Subcutaneous abdominal adipose tissue (tissue), 5 donors: ENCODE results near the gene CRMP1.

Experiments
- H3K27ac ChIP-seq: one replicate; pipeline ENCODE4 v1.7.0; 2013; ENCODE audit warnings: low read depth, mild to moderate bottlenecking, inconsistent platforms, low read length, moderate library complexity
- H3K27me3 ChIP-seq, 5 donors: one replicate each; pipeline ENCODE4 v1.7.0; 2013; ENCODE audit warnings: low read length in 5 of 5, inconsistent platforms in 1 of 5; ENCODE audit not compliant: control insufficient read depth in 5 of 5, insufficient read depth in 4 of 5
- H3K36me3 ChIP-seq, 5 donors: one replicate each; pipeline ENCODE4 v1.7.0; 2013; ENCODE audit warnings: low read length in 5 of 5; ENCODE audit not compliant: control insufficient read depth in 5 of 5, insufficient read depth in 5 of 5
- H3K4me1 ChIP-seq, 5 donors: one replicate each; pipeline ENCODE4 v1.7.0; 2013; ENCODE audit warnings: low read length in 5 of 5, mild to moderate bottlenecking in 3 of 5, moderate library complexity in 1 of 5; ENCODE audit not compliant: control insufficient read depth in 5 of 5, insufficient read depth in 5 of 5
- H3K4me3 ChIP-seq, 5 donors: one replicate each; pipeline ENCODE4 v1.7.0; 2013; ENCODE audit warnings: low read length in 5 of 5, low read depth in 1 of 5
- H3K9ac ChIP-seq, 5 donors: one replicate each; pipeline ENCODE4 v1.7.0; 2013; ENCODE audit warnings: low read length in 5 of 5, mild to moderate bottlenecking in 4 of 5, moderate library complexity in 3 of 5
- H3K9me3 ChIP-seq, 5 donors: one replicate each; pipeline ENCODE4 v1.7.0; 2013; ENCODE audit warnings: low read length in 5 of 5; ENCODE audit not compliant: control insufficient read depth in 5 of 5
- donor health status: healthy.
- donor health status: healthy.
- donor health status: healthy.
- donor health status: healthy.
- donor health status: healthy.

The CRMP1 gene

GRCh38 chr4:5921101-5921980, 28.5 kb upstream of the CRMP1 start:
- no peak overlapping the region for H3K27ac ChIP-seq
- H3K4me3 ChIP-seq = no peak overlapping the region
- H3K4me1 ChIP-seq = no peaks in the 10 kb centered on the region
- H3K9me3 ChIP-seq = no peaks in the 10 kb centered on the region
- no peaks in the 10 kb centered on the region for H3K36me3 ChIP-seq
- peaks cover 9 to 40% (median 34%) of the 10 kb centered on the region in 5 donors for H3K27me3 ChIP-seq
- no peak overlapping the region for H3K9ac ChIP-seq

- no peak overlapping the region for H3K4me3 ChIP-seq
- no peak overlapping the region for H3K9ac ChIP-seq
- peaks cover 14 to 41% (median 34%) of the 10 kb centered on the region in 5 donors for H3K27me3 ChIP-seq
- H3K9me3 ChIP-seq = peaks cover 0 to 7% (median 4%) of the 10 kb centered on the region in 5 donors
- no peak overlapping the region for H3K27ac ChIP-seq
- H3K4me1 ChIP-seq = no peaks in the 10 kb centered on the region
- H3K36me3 ChIP-seq = no peaks in the 10 kb centered on the region
These were observed 26.7 kb upstream of the CRMP1 start for GRCh38 chr4:5919571-5919970.

GRCh38 chr4:5919044-5919443, 26.2 kb upstream of the CRMP1 start:
- no peak overlapping the region for H3K27ac ChIP-seq
- H3K4me3 ChIP-seq = no peak overlapping the region
- no peaks in the 10 kb centered on the region for H3K36me3 ChIP-seq
- H3K4me1 ChIP-seq = no peaks in the 10 kb centered on the region
- no peak overlapping the region for H3K9ac ChIP-seq
- peaks cover 14 to 41% (median 34%) of the 10 kb centered on the region in 5 donors for H3K27me3 ChIP-seq
- peaks cover 0 to 7% (median 4%) of the 10 kb centered on the region in 5 donors for H3K9me3 ChIP-seq

GRCh38 chr4:5918331-5918985, 25.6 kb upstream of the CRMP1 start:
- Histone ChIP-seq H3K9me3 (peaks cover 0 to 7% (median 4%) of the 10 kb centered on the region in 5 donors), H3K9ac (no peak overlapping the region), H3K27me3 (peaks cover 14 to 41% (median 34%) of the 10 kb centered on the region in 5 donors), H3K4me1 (no peaks in the 10 kb centered on the region), H3K27ac (no peak overlapping the region), H3K36me3 (no peaks in the 10 kb centered on the region), H3K4me3 (no peak overlapping the region)

- Histone ChIP-seq H3K36me3 (no peaks in the 10 kb centered on the region), H3K9ac (no peak overlapping the region), H3K27me3 (peaks cover 14 to 41% (median 34%) of the 10 kb centered on the region in 5 donors), H3K9me3 (peaks cover 0 to 7% (median 4%) of the 10 kb centered on the region in 5 donors), H3K4me3 (no peak overlapping the region), H3K27ac (no peak overlapping the region), H3K4me1 (no peaks in the 10 kb centered on the region)
These were observed 24.8 kb upstream of the CRMP1 start for GRCh38 chr4:5917672-5918071.

GRCh38 chr4:5916229-5916628, 23.3 kb upstream of the CRMP1 start:
- no peak overlapping the region for H3K9ac ChIP-seq
- H3K27ac ChIP-seq = no peak overlapping the region
- H3K27me3 ChIP-seq = peaks cover 12 to 38% (median 28%) of the 10 kb centered on the region in 5 donors
- H3K9me3 ChIP-seq = peaks cover 0 to 7% (median 6%) of the 10 kb centered on the region in 5 donors
- no peak overlapping the region for H3K4me3 ChIP-seq
- H3K36me3 ChIP-seq = no peaks in the 10 kb centered on the region
- H3K4me1 ChIP-seq = no peaks in the 10 kb centered on the region

- no peak overlapping the region for H3K4me3 ChIP-seq
- no peaks in the 10 kb centered on the region for H3K4me1 ChIP-seq
- H3K36me3 ChIP-seq = no peaks in the 10 kb centered on the region
- H3K9ac ChIP-seq = no peak overlapping the region
- no peak overlapping the region for H3K27ac ChIP-seq
- peaks cover 10 to 27% (median 13%) of the 10 kb centered on the region in 5 donors for H3K27me3 ChIP-seq
- peaks cover 4 to 17% (median 14%) of the 10 kb centered on the region in 5 donors for H3K9me3 ChIP-seq
These were observed 20.6 kb upstream of the CRMP1 start for GRCh38 chr4:5913454-5913853.

- no peaks in the 10 kb centered on the region for H3K4me1 ChIP-seq
- H3K9ac ChIP-seq = no peak overlapping the region
- peaks cover 5 to 19% (median 9%) of the 10 kb centered on the region in 5 donors for H3K27me3 ChIP-seq
- H3K27ac ChIP-seq = no peak overlapping the region
- H3K36me3 ChIP-seq = no peaks in the 10 kb centered on the region
- H3K9me3 ChIP-seq = peaks cover 4 to 22% (median 21%) of the 10 kb centered on the region in 5 donors
- H3K4me3 ChIP-seq = no peak overlapping the region
These were observed 19.7 kb upstream of the CRMP1 start for GRCh38 chr4:5912614-5913019.

GRCh38 chr4:5908876-5909427, 16.1 kb upstream of the CRMP1 start:
- Histone ChIP-seq H3K27ac (no peak overlapping the region), H3K9me3 (peaks cover 4 to 31% (median 17%) of the 10 kb centered on the region in 5 donors), H3K36me3 (no peaks in the 10 kb centered on the region), H3K9ac (no peak overlapping the region), H3K4me3 (no peak overlapping the region), H3K27me3 (peaks cover 9 to 13% (median 13%) of the 10 kb centered on the region in 5 donors), H3K4me1 (no peaks in the 10 kb centered on the region)

- Histone ChIP-seq H3K27ac (no peak overlapping the region), H3K27me3 (peaks cover 11 to 26% (median 14%) of the 10 kb centered on the region in 5 donors), H3K9ac (no peak overlapping the region), H3K36me3 (no peaks in the 10 kb centered on the region), H3K9me3 (peaks cover 4 to 27% (median 21%) of the 10 kb centered on the region in 5 donors), H3K4me3 (no peak overlapping the region), H3K4me1 (no peaks in the 10 kb centered on the region)
These were observed 13.3 kb upstream of the CRMP1 start for GRCh38 chr4:5906191-5906590.
